HepG2 (cell line): ENCODE results near the gene SWI5. TPM values are rescaled to one million over a fixed set of nuclear protein-coding genes. Genes with fewer than 3 reads are reported as not detected.
A peak's percentile ranks its signal among the peaks of the same experiment; 100 is the strongest.

Experiments used
- BRCA1 ChIP-seq: sonication (generic); formaldehyde crosslinking; IDR thresholded peaks from 2 replicates; pipeline ENCODE4 v1.4.0; 2020; ENCODE audit warnings: missing genetic modification reagents
- DR1 ChIP-seq: sonication (generic); formaldehyde crosslinking; IDR thresholded peaks from 2 replicates; pipeline ENCODE4 v1.8.0; 2021; ENCODE audit warnings: mild to moderate bottlenecking, missing genetic modification reagents, inconsistent platforms
- EP300 ChIP-seq, 3 experiments: sonication (generic) in 1 of 3; formaldehyde crosslinking in 1 of 3; IDR thresholded peaks; 2 replicates each; pipeline versions ENCODE4 v1.5.1 to v1.6.1; 2011 to 2020; ENCODE audit warnings: low read depth in 2 of 3, low read length in 2 of 3, borderline replicate concordance in 1 of 3, improper control_type of control experiment in 1 of 3, mild to moderate bottlenecking in 1 of 3, missing genetic modification reagents in 1 of 3, moderate library complexity in 1 of 3
- PREB ChIP-seq: sonication (generic); formaldehyde crosslinking; IDR thresholded peaks from 2 replicates; pipeline ENCODE4 v1.4.0; 2020; ENCODE audit warnings: missing genetic modification reagents
- PRMT3 ChIP-seq: sonication (generic); formaldehyde crosslinking; IDR thresholded peaks from 2 replicates; pipeline ENCODE4 v1.8.1; 2022; ENCODE audit warnings: low read depth, mild to moderate bottlenecking, moderate library complexity, missing genetic modification reagents, borderline replicate concordance
- PTBP1 ChIP-seq: fragments of 200-400 bp; formaldehyde crosslinking; IDR thresholded peaks from 2 replicates; pipeline ENCODE4 v1.6.1; 2018; ENCODE audit warnings: low read length, low read depth; ENCODE audit not compliant: poor library complexity, severe bottlenecking
- RXRB ChIP-seq: IDR thresholded peaks from 2 replicates; pipeline ENCODE4 v1.6.1; 2016; ENCODE audit warnings: borderline replicate concordance, missing genetic modification reagents, missing compliant biosample characterization
- THRA ChIP-seq: sonication (generic); formaldehyde crosslinking; IDR thresholded peaks from 2 replicates; pipeline ENCODE4 v1.4.0; 2020; ENCODE audit warnings: missing genetic modification reagents, borderline replicate concordance
- ZC3H13 ChIP-seq: sonication (generic); formaldehyde crosslinking; IDR thresholded peaks from 2 replicates; pipeline ENCODE4 v1.8.1; 2023; ENCODE audit warnings: mild to moderate bottlenecking, missing genetic modification reagents, moderate library complexity
- ZEB1 ChIP-seq: IDR thresholded peaks from 2 replicates; pipeline ENCODE4 v1.6.1; 2012; ENCODE audit warnings: mild to moderate bottlenecking, low read depth, inconsistent platforms; ENCODE audit not compliant: insufficient replicate concordance
- ZFP1 ChIP-seq: IDR thresholded peaks from 2 replicates; pipeline ENCODE4 v1.6.1; 2016
- ZNF230 ChIP-seq: sonication (generic); formaldehyde crosslinking; IDR thresholded peaks from 2 replicates; pipeline ENCODE4 v1.4.0; 2020; ENCODE audit warnings: mild to moderate bottlenecking, missing genetic modification reagents
- ZNF253 ChIP-seq: sonication (generic); formaldehyde crosslinking; IDR thresholded peaks from 2 replicates; pipeline ENCODE4 v1.8.0; 2022; ENCODE audit warnings: mild to moderate bottlenecking, missing genetic modification reagents, borderline replicate concordance
- ZNF275 ChIP-seq: sonication (generic); formaldehyde crosslinking; IDR thresholded peaks from 2 replicates; pipeline ENCODE4 v1.8.0; 2022; ENCODE audit warnings: missing genetic modification reagents, mild to moderate bottlenecking, inconsistent platforms, borderline replicate concordance
- ZNF326 ChIP-seq: sonication (generic); formaldehyde crosslinking; IDR thresholded peaks from 2 replicates; pipeline ENCODE4 v1.4.0; 2020; ENCODE audit warnings: missing genetic modification reagents, borderline replicate concordance
- ZNF546 ChIP-seq: sonication (generic); formaldehyde crosslinking; conservative IDR thresholded peaks from 2 replicates; pipeline ENCODE4 v1.8.1; 2023; ENCODE audit warnings: mild to moderate bottlenecking, missing genetic modification reagents
- ZNF564 ChIP-seq: sonication (generic); formaldehyde crosslinking; IDR thresholded peaks from 2 replicates; pipeline ENCODE4 v1.8.1; 2023; ENCODE audit warnings: mild to moderate bottlenecking, missing genetic modification reagents
- ZNF605 ChIP-seq: sonication (generic); formaldehyde crosslinking; IDR thresholded peaks from 2 replicates; pipeline ENCODE4 v1.8.0; 2022; ENCODE audit warnings: mild to moderate bottlenecking, missing genetic modification reagents
- ZNF784 ChIP-seq: sonication (generic); formaldehyde crosslinking; IDR thresholded peaks from 2 replicates; pipeline ENCODE4 v1.5.1; 2020; ENCODE audit warnings: missing genetic modification reagents, mild to moderate bottlenecking, borderline replicate concordance
- ZSCAN22 ChIP-seq: sonication (generic); formaldehyde crosslinking; IDR thresholded peaks from 2 replicates; pipeline ENCODE4 v1.4.0; 2020; ENCODE audit warnings: mild to moderate bottlenecking, missing genetic modification reagents
- ZSCAN29 ChIP-seq: sonication (generic); formaldehyde crosslinking; conservative IDR thresholded peaks from 2 replicates; pipeline ENCODE4 v1.4.0; 2020; ENCODE audit warnings: mild to moderate bottlenecking, missing genetic modification reagents
- polyA plus RNA-seq, 8 experiments: library from polyadenylated mRNA; depleted of rRNA in 3 of 8; stranded (reverse) in 7 of 8; unstranded in 1 of 8; fragments of >200 nt; fragmentation: Illumina TruSeq in 4 of 8; extraction: Trizol in 4 of 8; gene quantifications; 2 replicates each; pipeline versions ENCODE4 v1.2.1 to v1.2.3, GENCODE V29; 2011 to 2016; ENCODE audit warnings: low read depth in 4 of 8, missing spikeins in 1 of 8, mixed read lengths in 1 of 8; ENCODE audit not compliant: insufficient read depth in 1 of 8
- total RNA-seq, 5 experiments: library from RNA; depleted of rRNA; stranded (reverse); fragments of >200 nt; fragmentation: Illumina TruSeq; extraction: Trizol; gene quantifications; 2 replicates each; pipeline ENCODE4 v1.2.3, GENCODE V29; 2016; ENCODE audit warnings: low read depth in 1 of 5
- TF ChIP-seq, protein P1 (sequence below): sonication (generic); formaldehyde crosslinking; IDR thresholded peaks from 2 replicates; pipeline ENCODE4 v1.4.0; 2020; ENCODE audit warnings: low read depth, mild to moderate bottlenecking, missing genetic modification reagents

The SWI5 gene
- total and polyA plus RNA-seq, 2 of the 13 experiments (the other 11 are each of a cell fraction or from before 2014, with no cell fraction given), result 39.2 to 41.0 TPM

DNA sequence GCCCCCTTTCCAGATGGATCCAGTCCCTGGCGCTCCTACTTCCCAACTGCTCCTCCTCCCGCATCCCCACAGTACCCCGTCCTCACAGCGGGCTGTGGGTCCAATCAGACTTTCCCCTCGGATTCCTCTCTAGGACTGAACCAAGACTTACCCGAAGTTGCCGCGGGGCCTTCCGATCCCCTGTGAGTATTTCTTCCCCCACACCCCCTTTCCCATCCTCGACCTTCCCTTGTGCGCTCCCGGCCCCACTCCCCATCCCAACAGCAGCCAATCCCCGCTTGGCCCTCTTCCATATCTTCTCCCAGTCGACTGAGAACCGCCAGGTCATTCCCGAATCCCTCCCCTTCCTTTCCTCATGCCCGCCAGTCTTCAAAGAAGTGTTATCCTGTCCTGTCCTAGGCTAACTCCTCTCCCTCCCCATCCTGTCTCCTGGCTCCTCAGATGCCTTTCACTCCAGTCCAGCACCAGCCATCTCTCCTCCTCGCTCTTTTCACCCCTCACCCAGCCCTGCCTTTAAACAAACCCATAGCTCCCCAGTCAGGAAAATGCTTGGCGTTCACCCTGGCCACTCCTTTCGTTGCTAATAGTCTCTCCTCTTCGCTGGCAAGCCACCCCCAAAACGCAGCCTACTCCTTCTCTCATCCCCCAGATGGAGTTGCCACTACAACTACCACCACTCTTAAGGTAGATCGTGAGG is 646 bp downstream of the SWI5 start (continued):
- TF ChIP-seq ZEB1, result no peak
- 0 out of 2 replicates have a peak, but pooled peaks have one; percentile 6 for TF ChIP-seq ZNF275 (CRISPR knock-in tag)
- TF ChIP-seq, protein P1, sequence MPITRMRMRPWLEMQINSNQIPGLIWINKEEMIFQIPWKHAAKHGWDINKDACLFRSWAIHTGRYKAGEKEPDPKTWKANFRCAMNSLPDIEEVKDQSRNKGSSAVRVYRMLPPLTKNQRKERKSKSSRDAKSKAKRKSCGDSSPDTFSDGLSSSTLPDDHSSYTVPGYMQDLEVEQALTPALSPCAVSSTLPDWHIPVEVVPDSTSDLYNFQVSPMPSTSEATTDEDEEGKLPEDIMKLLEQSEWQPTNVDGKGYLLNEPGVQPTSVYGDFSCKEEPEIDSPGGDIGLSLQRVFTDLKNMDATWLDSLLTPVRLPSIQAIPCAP, result no peak
- no peak for TF ChIP-seq ZNF326 (CRISPR knock-in tag)
- TF ChIP-seq PREB, result no peak
- TF ChIP-seq ZC3H13 (CRISPR knock-in tag), result no peak
- no peak; the same call in 1 of the 2 replicates for TF ChIP-seq ZNF784 (CRISPR knock-in tag)
- no peak for TF ChIP-seq ZNF230 (CRISPR knock-in tag)
- no peak for TF ChIP-seq PTBP1
- no peak for TF ChIP-seq BRCA1 (CRISPR knock-in tag)
- TF ChIP-seq ZNF546, result no peak
- TF ChIP-seq ZNF605 (CRISPR knock-in tag), result peak; percentile 17; the same call in 1 of the 2 replicates
- TF ChIP-seq PRMT3, result no peak
- no peak for TF ChIP-seq ZFP1
- no peak for TF ChIP-seq ZNF253
- no peak for TF ChIP-seq DR1
- 0 out of 2 replicates have a peak, but pooled peaks have one; percentile 9 for TF ChIP-seq ZSCAN29 (CRISPR knock-in tag)
- TF ChIP-seq RXRB (CRISPR knock-in tag), result no peak; the same call in 1 of the 2 replicates
- TF ChIP-seq ZSCAN22, result no peak
- no peak for TF ChIP-seq ZNF564 (CRISPR knock-in tag)
- no peak for TF ChIP-seq THRA (CRISPR knock-in tag)
- TF ChIP-seq EP300 (IDR thresholded peaks at IDR 0.05; ENCODE audit: low read depth in 2 of 2, low read length in 2 of 2), result no peak
- TF ChIP-seq EP300 (CRISPR knock-in tag; IDR thresholded peaks at IDR 0.05; ENCODE audit: borderline replicate concordance), result no peak
